GM12872 (cell line): ENCODE data around the gene FAM234B.

Experiments
- CTCF ChIP-seq: IDR thresholded peaks from 3 replicates; pipeline ENCODE4 v1.5.1; 2011; ENCODE audit warnings: low read depth, mild to moderate bottlenecking, low read length, moderate library complexity; ENCODE audit not compliant: insufficient read depth

FAM234B gene

GRCh38 chr12:12999959-13000615, 44.1 kb upstream of the FAM234B start, which contains the start of gene HEBP1:
Gene HEBP1, minus strand, starts transcription at chr12:13000265. Its CDS starts 151 bp downstream, at chr12:13000114.
- TF ChIP-seq CTCF, result no peak

- no peak for TF ChIP-seq CTCF
These were observed 43.6 kb upstream of the FAM234B start for GRCh38 chr12:13000616-13000924.

- no peak; the same call in 2 of the 3 replicates for TF ChIP-seq CTCF
These were observed 43.0 kb upstream of the FAM234B start for GRCh38 chr12:13000925-13001774.

DNA sequence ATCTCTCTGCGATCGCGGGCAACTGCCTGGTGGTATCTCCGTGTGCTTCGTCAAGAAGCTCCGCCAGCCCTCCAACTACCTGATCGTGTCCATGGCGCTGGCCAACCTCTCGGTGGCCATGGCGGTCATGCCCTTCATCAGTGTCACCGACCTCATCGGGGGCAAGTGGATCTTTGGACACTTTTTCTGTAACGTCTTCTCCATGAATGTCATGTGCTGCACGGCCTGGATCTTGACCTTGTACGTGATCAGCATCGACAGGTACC, 42.5 kb upstream of the FAM234B start:
- no peak for TF ChIP-seq CTCF

GRCh38 chr12:13002301-13003097, 41.7 kb upstream of the FAM234B start:
- TF ChIP-seq CTCF, result no peak

DNA sequence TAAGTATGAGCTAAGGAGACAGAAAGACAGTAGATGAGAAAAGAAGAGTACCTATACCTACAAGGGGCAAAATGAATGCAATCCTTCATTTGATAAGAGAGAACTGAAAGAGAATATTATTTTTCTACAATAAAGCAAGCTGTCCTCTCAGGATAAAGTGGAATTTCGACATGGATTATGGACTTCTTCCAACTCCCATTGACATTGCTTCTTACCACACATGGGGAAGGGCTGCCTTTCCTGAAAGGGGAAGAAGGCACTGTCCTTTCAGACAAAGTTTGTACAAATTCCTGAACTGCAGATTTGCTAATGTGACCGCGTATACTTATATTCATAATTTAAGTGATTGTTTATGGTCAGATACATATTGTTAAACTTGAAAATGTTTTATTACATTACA, 39.8 kb upstream of the FAM234B start:
- no peak for TF ChIP-seq CTCF

- no peak for TF ChIP-seq CTCF
These were observed 39.2 kb upstream of the FAM234B start for GRCh38 chr12:13004986-13005385.
